ENCODE results near the gene WDR12.

DNA sequence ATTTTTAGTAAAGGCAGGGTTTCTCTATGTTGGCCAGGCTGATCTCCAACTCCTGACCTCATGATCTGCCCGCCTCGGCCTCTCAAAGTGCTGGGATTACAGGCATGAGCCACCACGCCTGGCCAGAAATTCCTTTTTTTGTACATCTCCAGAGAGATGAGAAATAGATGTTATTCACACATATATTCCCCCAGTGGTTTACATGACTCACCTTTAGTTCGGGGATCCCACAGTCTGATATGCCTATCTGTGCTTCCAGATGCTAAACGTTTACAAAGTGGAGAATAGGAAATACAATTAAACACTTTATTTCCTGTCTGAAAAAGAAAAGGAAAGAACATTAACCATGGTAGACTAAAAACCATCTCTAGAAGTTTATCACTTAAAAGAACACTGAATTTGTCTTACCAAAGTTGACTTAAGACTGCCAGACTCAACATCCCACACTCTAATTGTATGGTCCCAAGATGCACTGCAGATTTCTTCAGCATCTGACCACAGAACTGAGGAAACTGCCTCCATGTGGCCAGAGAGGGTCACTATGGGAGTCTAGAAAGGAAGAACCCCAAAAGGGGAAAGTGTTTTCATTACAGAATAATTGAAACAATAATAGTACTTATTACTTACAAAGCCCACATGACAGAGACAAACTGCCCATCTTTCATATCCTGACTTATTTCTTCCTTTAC, 27.3 kb downstream of the WDR12 start:
- TF ChIP-seq, protein P1, sequence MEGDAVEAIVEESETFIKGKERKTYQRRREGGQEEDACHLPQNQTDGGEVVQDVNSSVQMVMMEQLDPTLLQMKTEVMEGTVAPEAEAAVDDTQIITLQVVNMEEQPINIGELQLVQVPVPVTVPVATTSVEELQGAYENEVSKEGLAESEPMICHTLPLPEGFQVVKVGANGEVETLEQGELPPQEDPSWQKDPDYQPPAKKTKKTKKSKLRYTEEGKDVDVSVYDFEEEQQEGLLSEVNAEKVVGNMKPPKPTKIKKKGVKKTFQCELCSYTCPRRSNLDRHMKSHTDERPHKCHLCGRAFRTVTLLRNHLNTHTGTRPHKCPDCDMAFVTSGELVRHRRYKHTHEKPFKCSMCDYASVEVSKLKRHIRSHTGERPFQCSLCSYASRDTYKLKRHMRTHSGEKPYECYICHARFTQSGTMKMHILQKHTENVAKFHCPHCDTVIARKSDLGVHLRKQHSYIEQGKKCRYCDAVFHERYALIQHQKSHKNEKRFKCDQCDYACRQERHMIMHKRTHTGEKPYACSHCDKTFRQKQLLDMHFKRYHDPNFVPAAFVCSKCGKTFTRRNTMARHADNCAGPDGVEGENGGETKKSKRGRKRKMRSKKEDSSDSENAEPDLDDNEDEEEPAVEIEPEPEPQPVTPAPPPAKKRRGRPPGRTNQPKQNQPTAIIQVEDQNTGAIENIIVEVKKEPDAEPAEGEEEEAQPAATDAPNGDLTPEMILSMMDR (IDR thresholded peaks at IDR 0.05; ENCODE audit: insufficient read depth, low read length, poor library complexity, severe bottlenecking): no peak
- TF ChIP-seq EZH2phosphoT487 (conservative IDR thresholded peaks at IDR 0.05; ENCODE audit: low read length): no peak
